Left renal cortex interstitium (tissue), 4 donors: ENCODE measurements around the gene MACROH2A2. TPM values are rescaled to one million over a fixed set of nuclear protein-coding genes. Genes with fewer than 3 reads are reported as not detected.
A peak's percentile ranks its signal among the peaks of the same experiment; 100 is the strongest.
"Not testable (repeated sequence)": the region's sequence is repeated elsewhere in the genome, so short reads cannot be mapped to it uniquely, and the experiment has no call there.

Experiments
- DNase-seq, 4 donors: peaks; one replicate each; pipeline ENCODE4 v3.0.0-alpha.2; 2013; ENCODE audit warnings: low read depth in 4 of 4, low spot score in 2 of 4, missing footprints in 1 of 4
- polyA plus RNA-seq, 4 donors: library from polyadenylated mRNA; unstranded; fragments of 120-200 nt; gene quantifications; one replicate each; pipeline ENCODE4 v1.2.1, GENCODE V29; 2013; ENCODE audit not compliant: insufficient read length in 4 of 4

MACROH2A2 gene
- polyA plus RNA-seq, 4 donors, result 73.2 to 103 (median 84.8) TPM

DNA sequence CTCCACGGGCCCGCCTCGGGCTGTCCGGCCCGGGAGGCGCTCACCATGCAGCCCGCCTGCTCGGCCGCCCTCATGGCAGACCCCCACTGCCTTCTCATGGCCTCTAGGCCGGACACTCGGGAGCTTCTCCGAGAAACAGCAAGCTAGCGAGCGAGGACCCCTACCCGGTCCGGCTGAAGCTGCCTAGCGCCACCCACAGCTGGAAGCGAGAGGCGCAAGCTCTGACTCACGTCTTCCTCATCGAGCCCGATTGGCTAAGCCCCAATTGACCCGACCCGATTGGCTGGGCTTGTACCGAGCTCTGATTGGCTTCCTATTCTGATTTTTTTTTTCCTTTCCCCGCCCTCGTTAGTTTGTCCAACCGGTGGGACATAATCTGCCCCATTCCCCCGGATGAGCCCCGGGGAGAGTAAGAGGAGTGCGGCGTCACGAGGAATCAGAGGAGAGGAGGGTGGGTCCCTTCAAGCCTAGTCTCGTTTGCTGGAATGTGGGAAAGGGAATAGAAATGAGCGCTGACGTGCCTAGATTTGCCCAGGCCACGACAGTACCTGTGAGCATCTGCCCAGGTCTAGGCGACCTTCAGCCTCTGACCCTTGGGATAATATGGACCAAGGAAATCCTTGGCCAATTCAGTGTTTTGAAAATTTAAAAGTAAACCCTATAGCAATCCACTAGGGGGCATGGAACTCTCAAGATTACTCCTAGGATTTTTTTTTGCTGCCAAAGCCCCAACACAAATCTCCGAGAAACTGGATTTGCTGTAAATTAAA, 94.0 kb downstream of the MACROH2A2 start, which contains the start of gene TYSND1:
TSS of gene TYSND1 (minus strand) at position 212 of the 770 bp plus-strand sequence. CDS start at position 98, 114 bp downstream.
- peak; percentile 94 to 98 (median 96) for DNase-seq

DNA sequence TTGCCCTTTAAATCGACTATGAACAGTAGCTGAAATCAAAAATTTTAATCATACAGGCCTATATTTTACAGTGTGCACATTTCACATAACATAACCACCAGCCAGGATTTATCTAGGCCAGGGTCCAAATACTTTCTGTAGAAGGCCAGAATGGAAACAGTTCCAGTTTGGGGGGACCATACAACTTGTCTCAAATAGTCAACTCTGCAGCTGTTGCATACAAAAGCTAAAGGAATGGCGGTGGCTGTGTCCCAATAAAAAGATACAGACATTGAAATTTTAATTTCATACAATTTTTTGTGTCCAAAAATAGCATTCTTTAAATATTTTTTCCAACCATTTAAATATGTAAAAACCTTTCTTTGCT, 94.6 kb downstream of the MACROH2A2 start:
- DNase-seq, result no peak

DNA sequence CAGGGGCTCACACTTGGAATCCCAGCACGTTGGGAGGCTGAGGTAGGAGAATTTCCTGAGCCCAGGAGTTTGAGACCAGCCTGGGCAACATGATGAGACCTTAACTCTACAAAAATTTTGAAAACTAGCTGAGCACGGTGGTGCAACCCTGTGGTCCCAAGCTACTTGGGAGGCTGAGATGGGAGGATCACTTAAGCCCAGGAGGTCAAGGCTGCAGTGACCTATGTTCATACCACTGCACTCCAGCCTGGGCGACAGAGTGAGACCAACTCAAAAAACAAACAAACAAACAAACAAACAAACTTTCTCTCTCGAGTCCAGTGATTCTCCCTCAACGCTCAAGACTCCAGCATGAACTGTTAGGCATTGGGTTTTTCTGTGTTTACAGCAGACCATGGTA, 95.9 kb downstream of the MACROH2A2 start:
- DNase-seq, result no peak

DNA sequence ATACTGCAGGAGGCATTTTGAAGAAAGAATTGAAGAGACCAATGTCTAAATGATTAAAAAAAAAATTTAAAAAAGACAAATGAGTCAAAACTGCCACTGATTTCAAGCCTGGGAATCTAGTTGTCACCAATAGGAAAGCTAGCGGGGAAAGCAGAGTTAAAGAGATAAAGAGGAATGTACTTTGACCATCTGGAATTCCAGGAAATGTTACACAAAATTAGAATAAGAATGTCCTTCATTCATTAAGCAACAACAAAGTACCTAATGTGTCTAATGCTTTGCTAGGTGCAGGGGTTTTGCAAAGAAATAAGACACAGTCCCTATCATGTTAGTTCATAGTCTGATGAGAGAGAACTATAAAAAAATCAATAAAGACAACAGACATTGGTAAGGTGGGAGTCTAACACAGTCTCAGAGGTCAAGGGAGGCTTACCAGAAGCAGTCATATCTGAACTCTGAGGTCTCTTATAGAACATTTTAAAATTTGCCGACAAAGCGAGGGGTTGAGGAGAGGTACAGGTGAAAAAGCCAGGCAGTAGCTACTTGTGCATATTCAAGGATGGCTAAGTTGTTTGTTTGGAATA, 102.7 kb downstream of the MACROH2A2 start:
- DNase-seq, result no peak

DNA sequence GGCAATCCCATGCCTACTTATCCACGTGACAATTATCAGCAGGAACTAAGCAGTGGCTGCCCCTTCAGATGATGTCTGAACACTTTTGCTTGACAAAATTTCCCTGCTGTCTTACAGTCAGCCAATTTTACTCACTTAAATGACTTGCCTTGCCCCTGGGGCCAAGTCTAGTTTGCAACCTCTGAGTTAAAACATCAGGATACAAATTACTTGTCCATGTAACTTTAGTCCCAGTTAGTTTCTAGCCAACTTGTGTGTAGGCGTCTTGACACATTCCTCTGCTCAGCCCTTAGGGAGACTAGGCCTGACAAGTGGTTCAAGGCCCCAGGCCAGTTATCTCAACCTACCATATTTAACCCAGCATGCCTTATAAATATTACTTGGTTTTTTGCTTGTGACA, 105.5 kb downstream of the MACROH2A2 start:
- no peak for DNase-seq

DNA sequence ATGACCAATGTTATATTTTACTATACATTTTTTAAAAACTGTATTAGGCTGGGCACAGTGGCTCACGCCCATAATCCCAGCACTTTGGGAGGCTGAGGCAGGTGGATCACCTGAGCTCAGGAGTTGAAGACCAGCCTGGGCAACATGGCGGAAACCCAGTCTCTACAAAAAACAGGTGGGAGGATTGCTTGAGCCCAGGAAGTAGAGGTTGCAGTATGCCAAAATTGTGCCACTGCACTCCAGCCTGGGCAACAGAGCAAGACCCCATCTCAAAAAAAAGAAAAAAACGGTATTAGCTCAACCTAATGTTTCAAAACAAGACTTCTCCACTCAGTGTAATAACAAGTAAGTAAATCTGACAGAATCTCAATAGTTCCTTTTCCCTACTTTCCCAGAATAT, 106.7 kb downstream of the MACROH2A2 start:
- DNase-seq, result not testable (repeated sequence)

DNA sequence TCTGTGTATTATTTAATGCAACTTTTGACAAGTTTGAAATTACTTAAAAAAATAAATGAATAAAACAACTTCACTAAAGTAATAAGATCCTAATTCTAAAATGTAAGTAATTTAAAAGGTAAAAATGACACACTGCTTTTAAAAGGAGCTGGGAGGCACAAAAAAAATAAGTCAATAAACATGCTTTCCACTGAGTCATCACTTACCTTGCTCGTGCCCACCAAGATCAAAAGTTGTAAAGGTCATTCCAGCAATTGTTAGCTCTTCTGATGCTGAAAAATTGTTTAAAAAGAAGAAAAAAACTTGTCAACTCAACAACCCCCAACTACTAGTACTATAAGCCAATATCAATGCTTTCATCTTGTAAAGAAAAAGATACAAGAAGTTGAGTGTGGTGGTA, 108.2 kb downstream of the MACROH2A2 start:
- no peak for DNase-seq

Other genes starting within 250 kb of the MACROH2A2 start
- 1 to 10 TPM; 4.2 to 8.3 (median 6.4) TPM for gene AIFM2, start 80.0 kb downstream of the MACROH2A2 start, polyA plus RNA-seq
- 10 to 100 TPM in 3 of 4 donors, 1 to 10 TPM in 1; 9.5 to 15.4 (median 13.5) TPM for gene TYSND1, start 93.9 kb downstream of the MACROH2A2 start, polyA plus RNA-seq
- 100 to 1,000 TPM; 100 to 124 (median 104) TPM for gene SAR1A, start 117.7 kb downstream of the MACROH2A2 start, polyA plus RNA-seq
- gene PPA1, start 180.6 kb downstream of the MACROH2A2 start, polyA plus RNA-seq, result 100 to 1,000 TPM in 1 of 4 donors, 10 to 100 TPM in 3; 75.7 to 101 (median 92.6) TPM
- gene NPFFR1, start 231.2 kb downstream of the MACROH2A2 start, polyA plus RNA-seq, result under 1 TPM; 0.10 to 0.22 (median 0.15) TPM